ENCODE data around the gene CCNJ. TPM values are rescaled to one million over a fixed set of nuclear protein-coding genes. Genes with fewer than 3 reads are reported as not detected.

Gene CCNJ
- total and polyA plus RNA-seq, 2 of the 13 experiments (the other 11 are each of a cell fraction or from before 2014, with no cell fraction given) = 14.1 to 21.5 TPM

DNA sequence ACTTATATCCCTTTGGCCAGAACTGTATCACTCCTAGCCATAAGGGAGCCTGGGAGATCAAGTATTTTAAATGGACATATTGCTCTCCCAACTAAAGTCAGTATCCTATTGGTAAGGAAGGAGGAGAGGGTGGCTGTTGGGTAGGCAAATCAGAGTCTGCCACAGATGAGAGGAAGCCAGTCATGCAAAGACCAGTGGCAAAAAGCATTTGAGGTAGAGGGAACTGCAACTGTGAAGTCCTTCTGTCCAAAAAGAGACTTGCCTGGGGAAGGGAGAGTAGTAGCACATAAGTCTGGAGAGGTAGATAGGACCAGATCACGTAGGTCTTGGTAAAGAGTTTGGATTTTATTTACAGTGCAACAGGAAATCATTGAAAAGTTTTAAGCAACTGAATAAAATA is 8.8 kb upstream of the CCNJ start:
- ATAC-seq (no peak), FAIRE-seq (no peak), DNase-seq (ENCODE audit: low spot score) (no peak)
- TF ChIP-seq TSC22D2 (CRISPR knock-in tag; IDR thresholded peaks at IDR 0.05; ENCODE audit: borderline replicate concordance) = no peak
- no peak for TF ChIP-seq POLR2G (IDR thresholded peaks at IDR 0.05; ENCODE audit: low read depth, low read length)
- no peak for TF ChIP-seq MEIS2 (CRISPR knock-in tag; IDR thresholded peaks at IDR 0.05)
- no peak for TF ChIP-seq MIXL1 (CRISPR knock-in tag; IDR thresholded peaks at IDR 0.05)
- TF ChIP-seq SMYD3 (CRISPR knock-in tag; IDR thresholded peaks at IDR 0.05) = no peak
- TF ChIP-seq, protein P1, sequence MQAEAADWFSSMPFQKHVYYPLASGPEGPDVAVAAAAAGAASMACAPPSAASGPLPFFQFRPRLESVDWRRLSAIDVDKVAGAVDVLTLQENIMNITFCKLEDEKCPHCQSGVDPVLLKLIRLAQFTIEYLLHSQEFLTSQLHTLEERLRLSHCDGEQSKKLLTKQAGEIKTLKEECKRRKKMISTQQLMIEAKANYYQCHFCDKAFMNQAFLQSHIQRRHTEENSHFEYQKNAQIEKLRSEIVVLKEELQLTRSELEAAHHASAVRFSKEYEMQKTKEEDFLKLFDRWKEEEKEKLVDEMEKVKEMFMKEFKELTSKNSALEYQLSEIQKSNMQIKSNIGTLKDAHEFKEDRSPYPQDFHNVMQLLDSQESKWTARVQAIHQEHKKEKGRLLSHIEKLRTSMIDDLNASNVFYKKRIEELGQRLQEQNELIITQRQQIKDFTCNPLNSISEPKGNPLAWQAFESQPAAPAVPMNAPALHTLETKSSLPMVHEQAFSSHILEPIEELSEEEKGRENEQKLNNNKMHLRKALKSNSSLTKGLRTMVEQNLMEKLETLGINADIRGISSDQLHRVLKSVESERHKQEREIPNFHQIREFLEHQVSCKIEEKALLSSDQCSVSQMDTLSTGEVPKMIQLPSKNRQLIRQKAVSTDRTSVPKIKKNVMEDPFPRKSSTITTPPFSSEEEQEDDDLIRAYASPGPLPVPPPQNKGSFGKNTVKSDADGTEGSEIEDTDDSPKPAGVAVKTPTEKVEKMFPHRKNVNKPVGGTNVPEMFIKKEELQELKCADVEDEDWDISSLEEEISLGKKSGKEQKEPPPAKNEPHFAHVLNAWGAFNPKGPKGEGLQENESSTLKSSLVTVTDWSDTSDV (CRISPR knock-in tag; IDR thresholded peaks at IDR 0.05) = no peak
- no peak for TF ChIP-seq ZFP37 (CRISPR knock-in tag; IDR thresholded peaks at IDR 0.05; ENCODE audit: borderline replicate concordance)
- TF ChIP-seq, protein P2, sequence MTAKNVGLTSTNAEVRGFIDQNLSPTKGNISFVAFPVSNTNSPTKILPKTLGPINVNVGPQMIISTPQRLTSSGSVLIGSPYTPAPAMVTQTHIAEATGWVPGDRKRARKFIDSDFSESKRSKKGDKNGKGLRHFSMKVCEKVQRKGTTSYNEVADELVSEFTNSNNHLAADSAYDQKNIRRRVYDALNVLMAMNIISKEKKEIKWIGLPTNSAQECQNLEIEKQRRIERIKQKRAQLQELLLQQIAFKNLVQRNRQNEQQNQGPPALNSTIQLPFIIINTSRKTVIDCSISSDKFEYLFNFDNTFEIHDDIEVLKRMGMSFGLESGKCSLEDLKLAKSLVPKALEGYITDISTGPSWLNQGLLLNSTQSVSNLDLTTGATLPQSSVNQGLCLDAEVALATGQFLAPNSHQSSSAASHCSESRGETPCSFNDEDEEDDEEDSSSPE (CRISPR knock-in tag; IDR thresholded peaks at IDR 0.05) = no peak
- no peak for TF ChIP-seq ZKSCAN5 (CRISPR knock-in tag; IDR thresholded peaks at IDR 0.05)
- no peak for TF ChIP-seq ZNF790 (CRISPR knock-in tag; IDR thresholded peaks at IDR 0.05; ENCODE audit: borderline replicate concordance)
- TF ChIP-seq ZNF672 (CRISPR knock-in tag; IDR thresholded peaks at IDR 0.05) = no peak
- TF ChIP-seq SIN3A (IDR thresholded peaks at IDR 0.05; ENCODE audit: borderline replicate concordance, low read depth, low read length) = no peak
- no peak for TF ChIP-seq ZNF547 (CRISPR knock-in tag; IDR thresholded peaks at IDR 0.05)
- TF ChIP-seq ZSCAN30 (CRISPR knock-in tag; IDR thresholded peaks at IDR 0.05) = no peak
- no peak for TF ChIP-seq HNRNPLL (IDR thresholded peaks at IDR 0.05; ENCODE audit: low read depth, low read length, poor library complexity, severe bottlenecking)
- Histone ChIP-seq H2AFZ (ENCODE audit: low read length) (no peak overlapping the region), H3K4me1 (ENCODE audit: insufficient read depth, low read length) (no peaks in the 10 kb centered on the region), H3K4me3 (replicated peaks in 1 of 3; ENCODE audit: insufficient read depth in 1 of 3, low read depth in 2 of 3, low read length in 3 of 3) (no peak overlapping the region), H3K27ac (ENCODE audit: extremely low read length, insufficient read depth, low read length) (no peak overlapping the region), H3K27me3 (ENCODE audit: control insufficient read depth in 1 of 2, insufficient read depth in 2 of 2, low read length in 2 of 2) (no peaks in the 10 kb centered on the region), H3K79me2 (ENCODE audit: insufficient read depth, low read length) (no peaks in the 10 kb centered on the region), H3K4me2 (ENCODE audit: low read depth, low read length) (no peak overlapping the region), H4K20me1 (ENCODE audit: insufficient read depth, low read length) (no peaks in the 10 kb centered on the region), H3K9ac (ENCODE audit: insufficient read depth, low read depth, low read length) (no peak overlapping the region), H3K9me3 (ENCODE audit: low read length) (no peaks in the 10 kb centered on the region), H3K36me3 (replicated peaks in 1 of 2; ENCODE audit: control insufficient read depth in 1 of 2, insufficient read depth in 2 of 2, low read length in 2 of 2) (no peaks in the 10 kb centered on the region)
- 65% methylated on average over 1 of the region's 1 CpG for WGBS (ENCODE audit: low lambda C conversion rate)
- in situ Hi-C loops (cut with HindIII; ENCODE audit: extremely low pct_ligation_motif_present, low pct_unique_long_range_greater_than_20kb) (no loop called here), intact Hi-C loops (cut with micrococcal nuclease; ENCODE audit: unreplicated experiment) (no loop called here)
- no TSS peak for BruUV-seq (replicated peaks)
- ChIA-PET CTCF (ENCODE audit: low intra/inter-chr PET ratio, low total read pairs) (no interaction called here), POLR2A (no interaction called here)

All from HepG2 (cell line).